Suprapubic skin (tissue), 4 donors: ENCODE data around the gene GDPD3. TPM values are rescaled to one million over a fixed set of nuclear protein-coding genes. Genes with fewer than 3 reads are reported as not detected.

Experiments
- DNase-seq, 2 donors: peaks; one replicate each; pipeline ENCODE4 v3.0.0-alpha.2; 2019; ENCODE audit warnings: low spot score in 2 of 2
- H3K27ac ChIP-seq: fragments of 200-600 bp; sonication (generic); one replicate; pipeline ENCODE4 v1.5.1; 2019
- H3K27me3 ChIP-seq: fragments of 200-600 bp; sonication (generic); one replicate; pipeline ENCODE4 v1.5.1; 2019
- H3K36me3 ChIP-seq: fragments of 200-600 bp; sonication (generic); one replicate; pipeline ENCODE4 v1.5.1; 2019
- H3K4me1 ChIP-seq: fragments of 200-600 bp; sonication (generic); one replicate; pipeline ENCODE4 v1.5.1; 2019
- H3K4me3 ChIP-seq: fragments of 200-600 bp; sonication (generic); one replicate; pipeline ENCODE4 v1.5.1; 2019; ENCODE audit warnings: mild to moderate bottlenecking
- H3K9me3 ChIP-seq: fragments of 200-600 bp; sonication (generic); one replicate; pipeline ENCODE4 v1.5.1; 2019
- EP300 ChIP-seq: sonication (generic); formaldehyde crosslinking; IDR thresholded peaks from one replicate; pipeline ENCODE4 v1.6.1; 2017; ENCODE audit warnings: antibody characterized with exemption
- POLR2A ChIP-seq, 2 donors: fragments of 450-650 bp; IDR thresholded peaks; one replicate each; pipeline ENCODE4 v1.6.1; 2017; ENCODE audit warnings: antibody characterized with exemption in 2 of 2, mild to moderate bottlenecking in 2 of 2, moderate library complexity in 2 of 2
- POLR2AphosphoS5 ChIP-seq, 3 donors: sonication (generic); formaldehyde crosslinking; IDR thresholded peaks; one replicate each; pipeline ENCODE4 v1.6.1; 2017; ENCODE audit warnings: antibody characterized with exemption in 3 of 3
- WGBS: methylation state at CpG from one replicate; pipeline ENCODE4 v1.1.5; 2018; 5-methylcytosine and 5-hydroxymethylcytosine counted together
- total RNA-seq, 4 donors: library from RNA; depleted of rRNA; stranded (reverse); fragments of >200 nt; gene quantifications; one replicate each; pipeline ENCODE4 v1.1.0, GENCODE V29; 2016
- TF ChIP-seq, protein P1 (sequence below), 2 donors: fragments of 200-600 bp in 1 of 2; fragments of 450-650 bp in 1 of 2; sonication (generic) in 1 of 2; IDR thresholded peaks; one replicate each; pipeline ENCODE4 v1.5.1; 2016 to 2019; ENCODE audit warnings: antibody characterized with exemption in 2 of 2, mild to moderate bottlenecking in 1 of 2, moderate library complexity in 1 of 2

The GDPD3 gene
- total RNA-seq, 4 donors from 2014 or later, result 8.7 to 40.0 (median 12.5) TPM

DNA sequence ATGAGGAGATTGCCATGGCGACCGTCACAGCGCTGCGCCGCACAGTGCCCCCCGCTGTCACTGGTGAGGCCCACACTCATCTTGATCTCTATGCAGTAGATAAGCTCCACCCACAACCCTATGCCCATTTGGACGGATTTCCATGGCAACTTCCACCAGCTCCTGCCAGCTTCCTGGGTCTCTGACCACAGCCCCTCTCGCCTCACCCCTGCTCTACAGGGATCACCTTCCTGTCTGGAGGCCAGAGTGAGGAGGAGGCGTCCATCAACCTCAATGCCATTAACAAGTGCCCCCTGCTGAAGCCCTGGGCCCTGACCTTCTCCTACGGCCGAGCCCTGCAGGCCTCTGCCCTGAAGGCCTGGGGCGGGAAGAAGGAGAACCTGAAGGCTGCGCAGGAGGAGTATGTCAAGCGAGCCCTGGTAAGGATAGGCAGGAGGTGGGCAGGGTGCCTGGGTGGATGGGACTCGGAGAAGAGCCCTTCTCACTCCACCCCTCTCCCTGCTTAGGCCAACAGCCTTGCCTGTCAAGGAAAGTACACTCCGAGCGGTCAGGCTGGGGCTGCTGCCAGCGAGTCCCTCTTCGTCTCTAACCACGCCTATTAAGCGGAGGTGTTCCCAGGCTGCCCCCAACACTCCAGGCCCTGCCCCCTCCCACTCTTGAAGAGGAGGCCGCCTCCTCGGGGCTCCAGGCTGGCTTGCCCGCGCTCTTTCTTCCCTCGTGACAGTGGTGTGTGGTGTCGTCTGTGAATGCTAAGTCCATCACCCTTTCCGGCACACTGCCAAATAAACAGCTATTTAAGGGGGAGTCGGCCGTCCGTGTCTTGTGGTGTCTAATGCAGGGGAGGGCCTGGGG is 43.5 kb downstream of the GDPD3 start:
- WGBS, result 75% methylated on average over 20 of the region's 31 CpGs
- peaks cover 43% of the 10 kb centered on the region for H3K4me1 ChIP-seq
- H3K36me3 ChIP-seq, result peaks cover 57% of the 10 kb centered on the region
- no peak for DNase-seq
- no peaks in the 10 kb centered on the region for H3K9me3 ChIP-seq
- H3K27ac ChIP-seq, result peak overlapping the region; percentile 29
- no peak overlapping the region for H3K4me3 ChIP-seq
- no peaks in the 10 kb centered on the region for H3K27me3 ChIP-seq
- no peak for TF ChIP-seq POLR2A (IDR thresholded peaks at IDR 0.05)

DNA sequence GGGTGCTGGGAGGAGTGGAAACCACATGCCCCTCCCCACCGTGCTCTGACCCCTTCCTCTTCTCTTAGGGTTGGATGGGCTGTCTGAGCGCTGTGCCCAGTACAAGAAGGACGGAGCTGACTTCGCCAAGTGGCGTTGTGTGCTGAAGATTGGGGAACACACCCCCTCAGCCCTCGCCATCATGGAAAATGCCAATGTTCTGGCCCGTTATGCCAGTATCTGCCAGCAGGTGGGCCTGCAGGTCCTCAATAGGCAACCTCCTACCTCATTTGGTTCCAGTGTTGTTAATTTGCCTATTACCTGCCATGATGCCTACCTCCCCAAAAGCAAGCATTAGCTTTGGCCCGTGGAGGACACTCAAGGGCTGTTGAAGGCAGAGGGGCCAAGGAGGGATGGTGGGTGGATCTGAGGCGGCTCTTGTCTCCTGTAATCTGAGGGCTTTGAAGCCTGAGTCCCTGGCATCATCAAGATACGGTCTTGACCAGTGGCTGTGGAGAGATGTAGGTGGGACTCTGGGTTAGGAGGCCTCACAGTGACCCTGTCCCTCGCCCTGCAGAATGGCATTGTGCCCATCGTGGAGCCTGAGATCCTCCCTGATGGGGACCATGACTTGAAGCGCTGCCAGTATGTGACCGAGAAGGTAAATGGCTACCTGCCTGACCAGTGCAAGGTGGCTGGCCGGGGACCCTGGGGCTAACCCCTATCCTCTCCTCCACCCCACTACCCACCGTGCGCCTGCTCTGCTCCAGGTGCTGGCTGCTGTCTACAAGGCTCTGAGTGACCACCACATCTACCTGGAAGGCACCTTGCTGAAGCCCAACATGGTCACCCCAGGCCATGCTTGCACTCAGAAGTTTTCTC is 44.4 kb downstream of the GDPD3 start:
- Histone ChIP-seq H3K4me3 (no peak overlapping the region), H3K27me3 (no peaks in the 10 kb centered on the region), H3K9me3 (no peaks in the 10 kb centered on the region), H3K27ac (peak overlapping the region; percentile 29), H3K36me3 (peaks cover 57% of the 10 kb centered on the region), H3K4me1 (peaks cover 47% of the 10 kb centered on the region)
- DNase-seq, result no peak
- WGBS, result 77% methylated on average over 15 of the region's 17 CpGs
- TF ChIP-seq POLR2A (IDR thresholded peaks at IDR 0.05), result no peak
- TF ChIP-seq, protein P1, sequence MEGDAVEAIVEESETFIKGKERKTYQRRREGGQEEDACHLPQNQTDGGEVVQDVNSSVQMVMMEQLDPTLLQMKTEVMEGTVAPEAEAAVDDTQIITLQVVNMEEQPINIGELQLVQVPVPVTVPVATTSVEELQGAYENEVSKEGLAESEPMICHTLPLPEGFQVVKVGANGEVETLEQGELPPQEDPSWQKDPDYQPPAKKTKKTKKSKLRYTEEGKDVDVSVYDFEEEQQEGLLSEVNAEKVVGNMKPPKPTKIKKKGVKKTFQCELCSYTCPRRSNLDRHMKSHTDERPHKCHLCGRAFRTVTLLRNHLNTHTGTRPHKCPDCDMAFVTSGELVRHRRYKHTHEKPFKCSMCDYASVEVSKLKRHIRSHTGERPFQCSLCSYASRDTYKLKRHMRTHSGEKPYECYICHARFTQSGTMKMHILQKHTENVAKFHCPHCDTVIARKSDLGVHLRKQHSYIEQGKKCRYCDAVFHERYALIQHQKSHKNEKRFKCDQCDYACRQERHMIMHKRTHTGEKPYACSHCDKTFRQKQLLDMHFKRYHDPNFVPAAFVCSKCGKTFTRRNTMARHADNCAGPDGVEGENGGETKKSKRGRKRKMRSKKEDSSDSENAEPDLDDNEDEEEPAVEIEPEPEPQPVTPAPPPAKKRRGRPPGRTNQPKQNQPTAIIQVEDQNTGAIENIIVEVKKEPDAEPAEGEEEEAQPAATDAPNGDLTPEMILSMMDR (IDR thresholded peaks at IDR 0.05), result peak; percentile 12 to 44

DNA sequence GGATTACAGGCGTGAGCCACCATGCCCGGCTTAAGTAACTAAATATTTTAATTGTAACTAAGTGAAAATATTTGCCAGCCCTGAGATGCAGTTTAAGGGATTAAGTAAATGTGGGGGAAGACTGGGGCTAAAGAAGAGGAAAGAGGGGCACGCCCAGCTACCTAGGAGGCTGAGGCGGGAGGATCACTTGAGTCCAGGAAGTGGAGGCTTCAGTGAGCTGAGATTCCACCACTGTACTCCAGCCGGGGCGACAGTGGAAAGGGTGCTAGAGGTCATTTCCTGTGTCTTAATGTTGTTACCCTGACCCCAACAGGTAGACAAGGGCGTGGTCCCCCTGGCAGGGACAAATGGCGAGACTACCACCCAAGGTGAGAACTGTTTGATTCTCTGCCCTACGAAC is 45.0 kb downstream of the GDPD3 start:
- TF ChIP-seq POLR2AphosphoS5 (IDR thresholded peaks at IDR 0.05) (no peak), EP300 (no peak), POLR2A (IDR thresholded peaks at IDR 0.05) (no peak)
- TF ChIP-seq, protein P1 (IDR thresholded peaks at IDR 0.05), result no peak
- no peak for DNase-seq
- Histone ChIP-seq H3K27ac (peak overlapping the region; percentile 12), H3K27me3 (no peaks in the 10 kb centered on the region), H3K4me3 (no peak overlapping the region), H3K36me3 (peaks cover 57% of the 10 kb centered on the region), H3K4me1 (peaks cover 53% of the 10 kb centered on the region), H3K9me3 (no peaks in the 10 kb centered on the region)
- 89% methylated on average over 8 of the region's 9 CpGs for WGBS

DNA sequence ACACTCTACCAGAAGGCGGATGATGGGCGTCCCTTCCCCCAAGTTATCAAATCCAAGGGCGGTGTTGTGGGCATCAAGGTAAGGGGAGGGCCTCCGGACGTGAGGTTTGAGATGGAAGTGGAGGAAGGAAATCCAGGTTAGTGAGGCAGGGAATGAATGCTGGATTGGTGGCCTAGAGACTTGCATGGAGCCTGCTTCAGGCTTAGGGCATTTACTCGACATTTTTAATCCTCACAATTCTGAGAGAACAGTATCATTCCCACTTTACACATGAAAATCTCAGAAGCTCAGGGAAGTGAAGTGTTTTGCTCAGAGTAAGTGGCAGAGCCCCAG is 45.8 kb downstream of the GDPD3 start:
- H3K36me3 ChIP-seq, result peaks cover 50% of the 10 kb centered on the region
- H3K27me3 ChIP-seq, result no peaks in the 10 kb centered on the region
- no peaks in the 10 kb centered on the region for H3K9me3 ChIP-seq
- peaks cover 58% of the 10 kb centered on the region for H3K4me1 ChIP-seq
- no peak for DNase-seq
- TF ChIP-seq, protein P1 (IDR thresholded peaks at IDR 0.05), result no peak
- no peak for TF ChIP-seq POLR2AphosphoS5 (IDR thresholded peaks at IDR 0.05)
- TF ChIP-seq EP300, result no peak
- no peak for TF ChIP-seq POLR2A (IDR thresholded peaks at IDR 0.05)
- WGBS, result 56% methylated on average over 6 of the region's 6 CpGs
- H3K4me3 ChIP-seq, result peak overlapping the region; percentile 96
- H3K27ac ChIP-seq, result no peak overlapping the region

DNA sequence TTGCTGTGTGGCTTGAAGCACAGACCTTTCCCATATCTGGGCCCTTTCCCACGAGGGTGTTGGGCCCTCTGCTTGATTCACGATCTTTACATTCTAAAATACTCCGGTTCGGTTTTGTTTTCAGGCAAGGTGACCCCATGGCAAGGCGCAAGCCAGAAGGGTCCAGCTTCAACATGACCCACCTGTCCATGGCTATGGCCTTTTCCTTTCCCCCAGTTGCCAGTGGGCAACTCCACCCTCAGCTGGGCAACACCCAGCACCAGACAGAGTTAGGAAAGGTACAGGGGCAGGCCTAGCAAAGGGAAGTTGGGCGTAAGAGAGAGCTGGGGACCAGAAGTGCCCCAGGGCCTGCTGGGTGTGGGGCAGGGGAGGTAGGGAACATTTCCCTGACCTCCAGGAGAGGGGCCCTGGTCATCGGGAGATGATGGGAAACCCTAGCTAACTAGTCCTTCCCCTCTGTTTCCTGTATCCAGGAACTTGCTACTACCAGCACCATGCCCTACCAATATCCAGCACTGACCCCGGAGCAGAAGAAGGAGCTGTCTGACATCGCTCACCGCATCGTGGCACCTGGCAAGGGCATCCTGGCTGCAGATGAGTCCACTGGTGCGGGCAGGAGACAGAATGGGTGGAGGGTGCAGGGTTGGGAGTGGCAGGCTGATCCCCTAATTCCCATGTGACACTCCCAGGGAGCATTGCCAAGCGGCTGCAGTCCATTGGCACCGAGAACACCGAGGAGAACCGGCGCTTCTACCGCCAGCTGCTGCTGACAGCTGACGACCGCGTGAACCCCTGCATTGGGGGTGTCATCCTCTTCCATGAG is 46.4 kb downstream of the GDPD3 start:
- no peaks in the 10 kb centered on the region for H3K9me3 ChIP-seq
- no peak for DNase-seq
- H3K4me3 ChIP-seq, result peak overlapping the region; percentile 96
- peak overlapping the region; percentile 98 for H3K27ac ChIP-seq
- TF ChIP-seq POLR2AphosphoS5 (IDR thresholded peaks at IDR 0.05) (no peak), POLR2A (IDR thresholded peaks at IDR 0.05) (no peak), EP300 (no peak)
- TF ChIP-seq, protein P1 (IDR thresholded peaks at IDR 0.05), result no peak
- H3K36me3 ChIP-seq, result peaks cover 45% of the 10 kb centered on the region
- WGBS, result 36% methylated on average over 18 of the region's 21 CpGs
- H3K27me3 ChIP-seq, result no peaks in the 10 kb centered on the region
- peaks cover 58% of the 10 kb centered on the region for H3K4me1 ChIP-seq
